ENCODE measurements around the gene PHACTR4.

The PHACTR4 gene

GRCh38 chr1:28503117-28503516 lies 133.6 kb downstream of the PHACTR4 start:
- H3K4me3 ChIP-seq (replicated peaks; ENCODE audit: insufficient read depth, low read length), result no peak overlapping the region
- DNase-seq (ENCODE audit: low read depth in 1 of 2, low spot score in 1 of 2), result no peak
- H3K27me3 ChIP-seq (ENCODE audit: insufficient read depth, poor library complexity, severe bottlenecking), result no peaks in the 10 kb centered on the region
- TF ChIP-seq POLR2AphosphoS5 (IDR thresholded peaks at IDR 0.05; ENCODE audit: low read depth), result no peak
- no peak for TF ChIP-seq GABPA (IDR thresholded peaks at IDR 0.05; ENCODE audit: low read depth)
- TF ChIP-seq SPI1 (IDR thresholded peaks at IDR 0.05; ENCODE audit: borderline replicate concordance, low read depth), result no peak
- TF ChIP-seq CTCF (IDR thresholded peaks at IDR 0.05; ENCODE audit: insufficient read depth, low read length), result no peak
- TF ChIP-seq REST (IDR thresholded peaks at IDR 0.05; ENCODE audit: insufficient replicate concordance, low read depth), result no peak
- H3K27ac ChIP-seq (replicated peaks), result no peak overlapping the region

GRCh38 chr1:28505406-28506187 lies 136.1 kb downstream of the PHACTR4 start, which contains the start of gene RCC1:
RCC1 (plus strand) TSS chr1:28506043; CDS start chr1:28529867, 23,824 bp downstream.
- peak; percentile 81 for TF ChIP-seq REST (IDR thresholded peaks at IDR 0.05; ENCODE audit: insufficient replicate concordance, low read depth)
- no peak for TF ChIP-seq CTCF (IDR thresholded peaks at IDR 0.05; ENCODE audit: insufficient read depth, low read length)
- peak; percentile 94 for TF ChIP-seq POLR2AphosphoS5 (IDR thresholded peaks at IDR 0.05; ENCODE audit: low read depth)
- TF ChIP-seq SPI1 (IDR thresholded peaks at IDR 0.05; ENCODE audit: borderline replicate concordance, low read depth), result peak; percentile 14; the same call in 1 of the 2 replicates
- TF ChIP-seq GABPA (IDR thresholded peaks at IDR 0.05; ENCODE audit: low read depth), result no peak
- no peaks in the 10 kb centered on the region for H3K27me3 ChIP-seq (ENCODE audit: insufficient read depth, poor library complexity, severe bottlenecking)
- peak within 1 kb of the TSS; percentile 70 for H3K4me3 ChIP-seq (replicated peaks; ENCODE audit: insufficient read depth, low read length)
- DNase-seq (ENCODE audit: low read depth in 1 of 2, low spot score in 1 of 2), result peak; percentile 98
- peak within 1 kb of the TSS; percentile 90 for H3K27ac ChIP-seq (replicated peaks)

GRCh38 chr1:28506907-28507246 lies 137.3 kb downstream of the PHACTR4 start:
- Histone ChIP-seq H3K27me3 (ENCODE audit: insufficient read depth, poor library complexity, severe bottlenecking) (no peaks in the 10 kb centered on the region), H3K4me3 (replicated peaks; ENCODE audit: insufficient read depth, low read length) (peak overlapping the region; percentile 70), H3K27ac (replicated peaks) (peak overlapping the region; percentile 90)
- no peak for DNase-seq (ENCODE audit: low read depth in 1 of 2, low spot score in 1 of 2)
- TF ChIP-seq SPI1 (IDR thresholded peaks at IDR 0.05; ENCODE audit: borderline replicate concordance, low read depth), result no peak
- TF ChIP-seq REST (IDR thresholded peaks at IDR 0.05; ENCODE audit: insufficient replicate concordance, low read depth), result no peak
- TF ChIP-seq GABPA (IDR thresholded peaks at IDR 0.05; ENCODE audit: low read depth), result no peak
- peak; percentile 1; the same call in 1 of the 2 replicates for TF ChIP-seq POLR2AphosphoS5 (IDR thresholded peaks at IDR 0.05; ENCODE audit: low read depth)

All from HL-60 (cell line).